NCI-H2171 treated with DMSO at 0.1 percent for 48 hours (cell line): ENCODE measurements around the gene KRTCAP2.
"Not testable (repeated sequence)": the region's sequence is repeated elsewhere in the genome, so short reads cannot be mapped to it uniquely, and the experiment has no call there.

Experiments used
- DNase-seq: peaks from one replicate; lab custom pipeline; 2025; lab: John Stamatoyannopoulos, UW

Gene KRTCAP2

GRCh38 chr1:155199792-155200191 is 26.7 kb upstream of the KRTCAP2 start:
- no peak for DNase-seq

DNA sequence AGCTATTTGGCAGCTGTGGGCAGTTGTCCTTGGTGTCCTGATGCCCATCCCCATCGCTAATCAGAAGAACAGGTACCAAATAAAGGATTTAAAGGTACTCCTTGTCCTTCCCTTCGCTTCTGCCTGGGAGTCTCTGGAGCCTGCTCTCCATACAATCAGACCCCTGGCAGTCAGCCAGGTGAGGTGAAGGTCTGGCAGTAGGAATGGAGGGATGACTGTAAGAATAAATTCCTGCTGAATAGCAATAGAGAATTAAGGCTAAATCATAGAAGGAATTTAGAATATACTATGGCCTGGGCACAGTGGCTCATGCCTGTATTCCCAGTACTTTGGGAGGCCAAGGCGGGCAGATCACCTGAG is 25.4 kb upstream of the KRTCAP2 start:
- no peak for DNase-seq

GRCh38 chr1:155197901-155198546 is 24.9 kb upstream of the KRTCAP2 start:
- DNase-seq = no peak

DNA sequence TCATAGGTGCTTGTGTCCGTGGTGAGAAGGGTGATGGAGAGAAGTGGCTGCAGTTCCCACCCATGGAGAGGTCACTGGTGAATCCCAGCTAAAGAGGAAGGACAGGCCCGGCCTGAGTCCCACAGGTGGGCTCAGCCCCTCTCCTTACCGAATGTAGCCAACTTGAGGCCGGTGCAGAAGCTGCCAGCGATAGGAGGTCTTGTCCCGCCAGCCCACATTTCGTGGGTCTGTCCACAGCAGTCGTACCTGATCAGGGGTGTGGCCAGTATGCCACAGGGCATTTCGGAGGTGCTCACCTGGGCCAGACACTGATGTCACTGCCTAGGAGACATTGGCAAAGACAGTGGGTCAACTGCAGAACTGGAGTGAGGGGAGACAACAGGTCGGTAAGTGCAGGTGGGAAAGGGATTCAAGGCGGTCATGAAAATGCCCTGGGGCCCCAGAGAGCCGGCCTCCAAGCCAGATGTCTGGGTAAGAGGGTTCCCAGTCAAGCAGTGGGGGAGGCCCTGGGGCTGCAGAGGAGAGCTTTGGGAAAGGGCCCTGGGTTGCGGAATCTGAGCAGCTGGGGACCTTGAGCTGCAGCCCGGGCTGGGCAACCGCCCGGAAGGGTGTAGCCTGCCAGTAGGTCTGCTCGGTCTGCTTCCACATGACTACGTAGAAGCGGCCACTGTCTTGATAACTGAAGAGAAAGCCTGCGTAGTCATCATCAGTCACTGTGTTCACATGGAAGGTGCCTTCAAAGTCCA is 24.0 kb upstream of the KRTCAP2 start:
- no peak for DNase-seq

GRCh38 chr1:155196103-155196892 is 23.2 kb upstream of the KRTCAP2 start:
- DNase-seq = no peak

DNA sequence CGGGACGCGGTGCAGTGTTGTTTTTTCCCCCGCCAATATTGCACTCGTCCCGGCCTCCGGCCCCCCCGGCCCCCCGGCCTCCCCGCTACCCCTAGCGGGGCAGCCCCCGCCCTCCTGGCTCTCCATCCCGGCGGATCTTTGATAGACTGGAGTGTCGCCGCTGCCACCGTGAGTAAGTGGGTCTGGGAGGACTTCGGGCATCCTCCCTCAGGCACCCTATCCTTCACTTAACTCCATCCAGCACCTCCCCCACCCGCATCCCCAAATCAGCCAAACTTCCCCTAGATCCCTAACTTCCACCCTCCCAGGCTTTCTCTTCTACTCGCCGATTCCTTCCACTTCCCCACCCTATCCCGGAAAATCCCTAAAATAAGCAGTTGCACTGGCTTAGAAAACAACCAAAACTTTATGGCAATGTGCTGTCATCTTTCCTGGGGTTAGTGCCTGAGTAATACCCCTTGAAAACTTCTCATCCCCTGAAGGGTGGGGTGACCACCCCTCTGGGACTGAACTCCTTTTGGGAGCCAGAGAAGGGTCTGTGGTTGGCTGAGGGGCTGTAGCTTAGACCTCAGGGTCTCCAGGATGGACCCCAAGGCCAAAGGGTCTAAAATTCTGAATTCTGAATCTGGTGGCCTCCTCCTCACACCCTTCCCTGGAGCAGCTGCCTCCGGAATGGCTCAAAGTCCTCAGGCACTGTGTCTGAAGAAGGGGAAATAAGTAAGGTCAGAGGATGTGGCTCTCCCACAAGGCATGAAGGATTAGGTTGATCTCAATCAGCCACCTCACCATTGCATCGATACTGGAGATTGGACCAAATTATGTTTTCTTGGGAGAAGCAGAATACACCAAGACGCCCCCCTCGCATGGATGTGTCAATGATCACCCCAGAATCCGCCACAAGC is 22.3 kb upstream of the KRTCAP2 start:
- no peak for DNase-seq

GRCh38 chr1:155193991-155194240 is 20.8 kb upstream of the KRTCAP2 start:
- not testable (repeated sequence) for DNase-seq

DNA sequence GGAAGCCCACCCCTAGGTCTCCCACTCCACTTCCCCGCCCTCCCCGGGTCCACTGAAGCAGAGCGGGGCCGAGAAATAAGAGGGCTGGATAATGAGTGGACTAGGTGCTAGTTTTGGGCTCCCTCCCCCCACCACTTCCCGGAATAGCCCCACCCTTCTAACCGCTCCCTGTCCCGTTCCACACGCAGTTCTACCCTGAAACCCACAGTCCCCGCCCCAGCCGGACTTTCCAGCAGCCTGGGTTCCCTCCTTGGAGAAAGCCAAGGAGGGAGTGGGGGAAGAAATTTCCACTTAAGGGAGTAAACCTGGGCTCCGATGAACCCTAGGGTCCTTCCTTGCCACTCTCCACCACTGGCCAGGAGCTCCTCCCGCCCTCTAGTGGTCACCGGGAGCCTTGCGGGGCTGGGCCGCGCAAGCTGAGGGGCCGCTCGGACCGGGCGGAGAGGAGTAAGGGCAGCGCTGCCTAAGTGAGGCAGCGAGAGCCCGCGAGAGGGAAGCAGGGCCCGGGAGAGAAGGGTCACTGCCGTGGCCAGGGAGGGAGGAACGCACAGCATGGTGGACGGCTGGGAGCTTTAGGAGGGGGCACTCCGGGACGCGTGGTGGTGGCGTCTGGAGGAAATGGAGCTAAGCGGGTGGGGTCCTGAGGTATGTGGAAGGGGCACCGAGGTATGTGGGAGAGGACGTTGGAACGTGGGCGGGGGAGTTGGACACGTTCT is 20.3 kb upstream of the KRTCAP2 start:
- DNase-seq = peak; percentile 72

DNA sequence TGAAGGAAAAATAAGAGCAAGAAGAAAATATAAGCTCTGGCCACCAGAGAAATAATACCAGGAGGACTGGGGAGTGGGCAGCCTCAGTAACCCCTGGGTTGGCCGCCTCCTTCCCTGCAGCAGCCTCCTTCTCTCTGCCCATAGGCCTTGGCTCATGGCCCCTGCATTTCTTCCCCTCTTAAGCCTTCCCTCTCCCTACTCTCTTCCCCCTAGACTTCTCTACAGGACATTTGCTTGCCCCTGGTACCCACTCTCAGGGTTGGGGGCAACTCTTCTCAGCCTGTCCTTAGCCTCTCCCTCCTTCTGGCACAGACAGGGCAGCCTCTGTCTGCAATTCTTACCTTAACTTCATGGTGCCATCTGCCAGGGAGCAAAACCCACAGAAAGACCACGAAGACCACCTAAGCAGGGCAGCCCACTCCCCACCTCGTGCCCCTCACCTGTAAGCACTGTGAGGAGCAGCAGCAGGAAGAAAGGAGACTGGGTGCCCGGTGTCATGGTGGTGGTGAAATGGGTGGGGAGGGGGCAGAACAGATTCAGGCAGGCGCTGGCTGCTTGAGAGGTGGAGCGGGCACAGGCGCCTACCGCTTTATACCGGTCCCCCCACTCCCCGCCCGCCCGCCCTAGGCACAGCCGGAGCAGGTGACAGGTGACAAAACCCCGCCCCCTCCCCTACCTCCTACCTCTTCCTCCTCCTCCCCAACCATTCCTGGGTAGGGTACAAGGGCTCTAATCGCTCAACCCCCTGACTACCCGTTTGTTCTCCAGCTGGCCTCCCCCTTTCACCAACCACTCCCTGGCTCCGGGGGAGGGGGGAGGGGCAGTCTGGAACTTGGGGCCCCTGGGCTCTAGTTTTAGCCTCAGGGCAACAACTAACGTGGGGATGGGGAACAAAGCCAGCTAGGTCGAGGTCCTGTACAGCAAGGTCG is 19.5 kb upstream of the KRTCAP2 start:
- DNase-seq = peak; percentile 55

DNA sequence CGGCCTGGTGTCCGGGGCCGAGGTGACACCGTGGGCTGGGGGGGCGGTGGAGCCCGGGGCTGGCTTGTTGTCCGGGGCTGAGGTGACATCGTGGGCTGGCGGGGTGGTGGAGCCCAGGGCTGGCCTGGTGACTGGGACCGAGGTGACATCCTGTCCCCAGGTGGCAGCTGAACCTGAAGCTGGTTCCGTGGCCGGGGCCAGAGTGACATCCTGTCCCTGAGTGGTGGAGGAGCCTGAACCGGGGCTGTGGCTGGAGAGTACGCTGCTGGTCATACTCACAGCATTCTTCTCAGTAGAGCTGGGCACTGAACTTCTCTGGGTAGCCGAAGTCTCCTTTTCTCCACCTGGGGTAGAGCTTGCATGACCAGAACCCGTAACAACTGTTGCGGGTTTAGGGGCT is 18.8 kb upstream of the KRTCAP2 start:
- DNase-seq = no peak

DNA sequence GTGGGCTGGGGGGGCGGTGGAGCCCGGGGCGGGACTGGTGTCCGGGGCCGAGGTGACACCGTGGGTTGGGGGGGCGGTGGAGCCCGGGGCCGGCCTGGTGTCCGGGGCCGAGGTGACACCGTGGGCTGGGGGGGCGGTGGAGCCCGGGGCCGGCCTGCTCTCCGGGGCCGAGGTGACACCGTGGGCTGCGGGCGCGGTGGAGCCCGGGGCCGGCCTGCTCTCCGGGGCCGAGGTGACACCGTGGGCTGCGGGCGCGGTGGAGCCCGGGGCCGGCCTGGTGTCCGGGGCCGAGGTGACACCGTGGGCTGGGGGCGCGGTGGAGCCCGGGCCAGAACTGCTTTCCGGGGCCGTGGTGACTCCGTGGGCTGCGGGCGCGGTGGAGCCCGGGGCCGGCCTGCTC is 16.8 kb upstream of the KRTCAP2 start:
- not testable (repeated sequence) for DNase-seq

- DNase-seq = no peak
Measured at GRCh38 chr1:155188268-155188667, 15.2 kb upstream of the KRTCAP2 start.

DNA sequence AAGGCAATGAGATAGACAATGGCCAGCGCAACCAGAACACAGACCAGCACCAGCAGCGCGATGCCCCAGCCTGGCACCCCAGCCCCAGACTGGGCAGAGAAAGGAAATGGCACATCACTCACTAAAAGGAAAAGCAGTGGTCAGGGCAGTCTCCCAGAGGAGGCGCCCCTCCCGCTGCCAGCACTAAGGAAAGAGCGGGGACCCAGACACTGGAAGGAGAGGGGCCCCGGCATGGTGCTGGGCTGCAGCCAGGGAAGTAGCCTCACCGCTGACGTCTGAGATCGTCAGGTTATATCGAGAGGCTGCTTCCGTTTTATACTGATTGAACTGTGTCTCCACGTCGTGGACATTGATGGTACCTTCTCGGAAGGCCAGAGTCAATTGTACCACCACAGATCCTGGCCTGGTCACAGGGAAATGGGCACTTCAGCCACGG is 14.4 kb upstream of the KRTCAP2 start:
- no peak for DNase-seq

DNA sequence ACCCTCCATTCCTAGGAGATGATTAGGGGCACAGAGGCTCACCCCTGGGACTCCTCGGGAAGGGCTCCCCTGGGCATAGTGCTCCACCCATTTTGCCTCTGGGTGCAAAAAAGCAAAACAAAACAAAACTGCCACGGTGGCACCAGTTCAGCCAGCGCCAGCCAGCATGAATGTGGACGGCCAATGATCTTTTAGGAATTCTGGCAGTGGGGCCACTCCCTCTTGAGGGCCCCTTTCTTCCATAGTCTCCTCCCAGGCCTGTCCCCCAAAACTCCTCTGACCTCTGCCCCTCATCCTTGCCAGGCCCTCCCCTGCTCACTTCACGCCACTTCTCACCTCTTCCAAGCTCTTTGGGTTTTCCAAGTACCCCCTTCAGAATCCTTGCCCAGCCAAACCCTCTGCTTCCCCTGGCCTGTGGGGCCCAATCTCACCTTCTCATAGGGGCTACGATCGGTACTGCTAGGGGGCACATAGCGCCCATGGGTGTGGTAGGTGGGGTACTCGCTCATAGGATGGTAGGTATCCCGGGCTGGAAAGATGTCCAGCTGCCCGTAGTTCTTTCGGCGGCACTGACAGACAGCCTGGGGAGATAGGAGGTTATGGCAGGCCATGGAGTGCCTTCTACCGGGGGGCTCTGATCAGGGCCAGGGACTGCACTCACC is 13.8 kb upstream of the KRTCAP2 start:
- no peak for DNase-seq

DNA sequence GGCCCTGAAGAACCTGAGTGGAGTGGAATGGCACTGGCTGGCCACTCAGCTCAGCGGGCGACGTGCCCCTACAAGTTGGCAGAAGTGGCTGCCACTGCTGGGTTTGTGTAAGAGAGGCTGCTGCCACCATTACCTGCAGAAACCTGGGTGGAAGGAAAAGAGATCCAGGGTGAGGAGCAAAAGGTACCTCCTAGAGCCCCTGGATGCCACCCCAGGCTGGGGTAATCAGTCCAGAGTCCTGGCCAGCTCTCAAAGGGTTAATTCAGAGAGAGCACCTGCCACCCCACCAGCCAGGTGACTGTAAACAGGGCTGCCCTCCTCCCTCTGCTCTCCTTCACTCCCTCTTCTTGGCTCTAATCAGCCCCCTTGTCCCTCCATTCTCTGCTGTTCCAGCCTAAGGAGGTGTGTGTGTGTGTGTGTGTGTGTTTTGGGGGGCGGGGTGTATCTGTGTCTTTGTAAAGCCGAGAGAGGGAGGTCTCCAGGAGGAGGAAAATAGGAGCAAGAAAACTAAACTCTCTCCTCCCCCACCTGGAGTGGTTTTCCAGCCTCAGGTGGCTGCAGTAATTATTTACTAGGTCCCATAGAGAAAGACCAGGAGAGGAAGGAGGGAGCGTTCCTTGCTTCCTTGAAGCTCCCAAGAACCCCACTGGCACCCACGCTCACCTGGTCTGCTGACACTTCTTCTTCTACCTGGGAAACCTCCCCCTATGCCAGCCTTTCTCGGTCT is 13.1 kb upstream of the KRTCAP2 start:
- DNase-seq = no peak

GRCh38 chr1:155185783-155186066 is 12.6 kb upstream of the KRTCAP2 start:
- no peak for DNase-seq

DNA sequence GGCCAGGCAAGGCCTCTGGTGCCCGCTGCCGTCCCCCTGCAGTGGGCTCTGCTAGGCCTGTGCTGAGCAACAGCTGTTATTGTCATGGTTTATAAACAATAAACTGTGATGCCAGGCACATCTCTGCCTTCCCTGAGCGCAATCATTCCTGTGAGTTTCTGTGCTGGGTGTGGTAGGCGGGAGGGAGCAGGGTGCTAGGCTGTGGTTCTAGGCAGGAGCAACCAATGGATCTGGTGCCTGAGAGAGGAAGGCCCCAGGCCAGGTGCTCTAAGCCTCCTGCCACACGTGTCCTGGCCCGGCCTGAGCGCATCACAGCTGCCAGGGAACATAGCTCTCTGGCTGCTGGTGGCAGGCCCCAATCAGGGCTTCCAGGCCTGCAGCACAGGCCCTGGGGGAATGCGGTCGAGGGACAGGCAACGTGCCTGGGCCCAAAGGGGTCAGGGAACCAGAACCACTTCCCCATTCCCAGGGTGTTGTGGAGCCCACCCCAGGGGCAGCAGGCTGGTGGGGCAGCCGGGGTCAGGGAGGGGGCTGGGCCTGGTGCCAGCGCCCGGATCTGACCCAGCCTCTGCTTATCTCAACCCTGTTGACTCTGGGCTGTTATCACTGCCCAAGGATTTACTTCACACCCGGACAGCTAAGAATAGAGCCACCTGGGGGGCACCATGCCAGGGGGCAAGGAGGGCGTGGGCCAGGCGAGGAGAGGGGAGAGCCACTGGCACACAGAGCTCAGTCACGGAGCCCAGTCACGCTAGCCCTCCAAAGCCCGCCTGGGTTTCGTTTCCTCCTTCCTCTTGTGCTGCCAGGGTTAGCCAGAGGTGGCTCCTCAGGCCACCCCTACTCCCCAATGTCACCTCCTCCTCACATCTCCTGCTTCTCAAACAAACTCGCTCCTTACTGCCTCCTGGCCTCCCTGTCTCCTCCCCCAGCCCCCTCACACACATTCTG is 12.0 kb upstream of the KRTCAP2 start:
- peak; percentile 21 for DNase-seq

GRCh38 chr1:155184351-155184811 is 11.3 kb upstream of the KRTCAP2 start:
- no peak for DNase-seq
